Iris pigment epithelial cell (primary cell): Measurements from ENCODE around the gene HMG20B.

ENCODE experiments used
- DNase-seq: peaks from one replicate; pipeline ENCODE4 v3.0.0-alpha.2; 2011; ENCODE audit warnings: low read depth

The HMG20B gene

DNA sequence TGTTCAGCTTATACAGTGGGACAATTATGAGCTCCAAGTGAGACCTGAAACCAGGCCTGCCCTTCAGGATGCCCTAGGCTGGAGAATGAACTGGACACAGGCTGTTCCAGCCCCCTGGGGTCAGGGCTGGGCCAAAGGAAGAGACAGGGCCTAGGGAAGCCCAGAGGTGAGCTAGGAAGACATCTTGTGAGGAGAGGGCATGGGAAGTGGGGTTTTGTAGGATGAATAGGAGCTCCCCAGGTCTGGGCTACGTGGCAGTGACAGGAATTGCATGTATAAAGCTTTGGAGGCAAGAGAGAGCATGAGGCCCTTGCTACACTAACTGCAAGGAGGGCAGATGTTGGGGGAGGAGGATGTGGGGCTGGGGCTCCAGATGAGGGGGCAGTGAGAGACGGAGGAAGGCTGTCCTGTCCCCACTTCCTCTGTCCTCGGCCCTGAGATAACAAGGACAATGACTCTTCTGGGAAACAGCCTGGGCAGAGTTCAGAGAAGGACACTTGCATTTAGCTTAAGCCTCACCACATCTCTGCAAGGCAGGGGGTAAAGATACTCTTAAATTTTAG is 35.4 kb downstream of the HMG20B start:
- no peak for DNase-seq

DNA sequence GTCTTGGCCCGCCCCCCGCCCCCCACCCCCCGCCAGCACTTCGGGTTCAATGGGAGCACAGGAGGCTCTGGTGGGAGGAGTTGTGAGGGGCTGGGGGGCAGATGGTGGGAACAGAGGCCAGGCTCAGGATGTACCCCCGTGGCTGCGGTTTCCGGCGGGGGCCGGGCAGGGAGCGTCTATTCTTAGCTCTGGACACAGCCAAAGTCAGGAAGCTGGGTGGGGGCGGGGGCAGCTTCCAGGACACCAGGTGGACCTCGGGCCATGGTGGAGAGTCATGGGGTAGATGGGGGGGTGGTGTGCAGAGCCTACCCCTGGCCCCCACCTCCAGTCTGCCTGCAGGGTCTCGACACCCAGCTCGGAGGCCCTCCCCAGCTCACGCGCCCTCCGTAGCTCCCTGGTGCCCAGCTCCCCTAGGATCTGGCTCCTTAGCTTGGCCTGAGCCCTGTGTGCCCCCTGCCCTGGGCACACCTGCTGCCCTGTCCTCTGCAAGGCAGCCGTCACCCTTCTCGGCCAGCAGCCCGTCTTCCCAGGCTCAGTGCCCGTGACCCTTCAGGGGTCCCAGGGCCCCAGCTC is 36.1 kb downstream of the HMG20B start:
- DNase-seq = no peak

GRCh38 chr19:3609779-3610719 is 37.3 kb downstream of the HMG20B start:
- DNase-seq = peak; percentile 16

- no peak for DNase-seq
Observed at GRCh38 chr19:3610745-3611717, 38.3 kb downstream of the HMG20B start.

DNA sequence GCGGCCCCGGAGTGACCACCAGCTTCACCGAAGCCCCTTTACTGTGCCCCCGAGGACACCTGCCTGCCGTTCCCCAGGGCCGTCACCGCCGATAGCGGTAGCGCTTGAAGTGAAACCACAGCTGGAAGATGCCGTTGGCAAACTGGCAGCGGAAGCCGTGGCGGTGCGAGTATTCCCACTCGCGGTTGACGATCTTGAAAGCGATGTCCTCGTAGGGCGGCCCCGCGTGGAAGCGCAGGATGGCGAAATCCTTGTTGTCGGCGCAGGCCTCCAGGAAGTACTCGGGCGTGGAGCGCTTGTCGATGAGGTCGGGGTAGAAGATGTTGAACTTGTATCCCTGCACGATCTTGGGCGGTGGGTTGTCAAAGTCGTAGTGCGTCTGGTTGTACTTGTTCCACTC is 39.1 kb downstream of the HMG20B start:
- DNase-seq = no peak

GRCh38 chr19:3612330-3612729 is 39.6 kb downstream of the HMG20B start:
- no peak for DNase-seq

DNA sequence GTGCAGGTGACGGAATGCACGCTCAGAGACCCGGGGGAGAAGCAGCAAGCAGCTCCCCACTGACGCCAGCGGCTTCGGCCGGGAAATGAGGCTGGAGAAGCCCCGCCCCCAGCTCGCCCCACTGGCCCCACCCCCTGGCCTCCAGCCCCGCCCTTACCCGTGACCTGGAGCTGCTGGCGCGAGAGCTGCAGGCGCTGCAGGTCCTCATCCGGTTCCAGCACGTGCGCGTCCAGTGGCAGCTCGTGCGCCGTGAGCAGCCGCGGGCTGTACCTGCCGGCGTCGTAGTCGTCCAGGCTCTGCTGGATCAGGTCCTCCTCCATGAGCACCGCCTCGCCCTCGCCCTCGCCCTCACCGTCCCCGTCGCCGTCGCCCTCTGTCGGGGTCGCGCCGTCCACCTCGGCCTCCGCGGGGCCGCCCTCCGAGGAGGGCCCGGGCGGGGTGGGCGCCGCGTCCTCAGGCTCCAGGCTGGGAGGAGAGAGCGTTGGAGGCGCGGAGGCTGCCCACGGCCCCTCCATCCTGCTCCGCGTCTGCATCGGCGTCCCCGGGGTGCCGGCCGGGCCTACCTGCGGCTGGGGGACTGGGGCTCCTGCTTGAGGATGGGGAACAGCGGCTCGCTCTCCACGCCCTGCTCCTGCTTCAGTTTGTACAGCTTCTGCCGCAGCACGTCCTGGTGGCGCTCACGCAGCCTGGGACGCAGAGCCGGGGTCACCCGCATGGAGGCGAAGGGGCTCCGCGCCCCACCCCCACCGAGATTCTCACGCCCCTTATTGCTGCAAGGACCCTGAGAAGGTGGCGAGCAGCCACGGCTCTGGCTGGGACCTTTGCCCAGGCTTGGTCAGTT is 40.4 kb downstream of the HMG20B start:
- DNase-seq = no peak

GRCh38 chr19:3613818-3614661 is 41.3 kb downstream of the HMG20B start:
- no peak for DNase-seq

- no peak for DNase-seq
Observed at GRCh38 chr19:3614858-3615505, 42.2 kb downstream of the HMG20B start.

DNA sequence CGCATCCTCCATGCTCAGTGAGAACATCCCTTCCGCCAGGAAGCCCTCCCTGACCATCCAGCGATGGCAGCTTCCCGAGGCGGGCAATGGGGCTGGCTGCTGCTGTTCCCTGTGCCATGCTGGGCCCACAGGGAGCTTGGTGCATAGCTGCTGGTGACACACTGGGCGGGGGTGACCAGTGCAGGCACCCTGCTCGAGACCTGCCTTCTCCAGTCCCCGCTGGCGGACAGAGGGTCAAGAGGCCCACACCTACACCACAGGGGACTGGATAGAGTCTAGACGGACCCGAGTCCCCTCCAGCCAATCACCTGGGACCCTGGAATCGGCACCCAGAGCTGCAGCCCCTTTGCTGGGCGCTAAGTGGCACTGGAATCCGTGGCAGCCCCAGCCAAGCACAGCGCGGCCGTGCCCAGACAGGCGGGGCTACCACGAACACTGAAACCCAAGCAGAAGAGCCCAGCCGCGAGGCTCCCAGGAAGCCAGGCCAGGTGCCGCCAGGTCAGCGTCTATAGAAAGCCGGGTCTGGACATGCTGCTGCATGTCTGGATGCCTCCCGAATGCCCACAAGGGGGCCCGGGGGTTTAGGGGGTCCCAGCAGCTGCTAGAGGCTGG is 42.9 kb downstream of the HMG20B start:
- DNase-seq = no peak

GRCh38 chr19:3617463-3617862 is 44.7 kb downstream of the HMG20B start:
- DNase-seq = no peak

GRCh38 chr19:3618144-3618810 is 45.5 kb downstream of the HMG20B start:
- DNase-seq = peak; percentile 28

DNA sequence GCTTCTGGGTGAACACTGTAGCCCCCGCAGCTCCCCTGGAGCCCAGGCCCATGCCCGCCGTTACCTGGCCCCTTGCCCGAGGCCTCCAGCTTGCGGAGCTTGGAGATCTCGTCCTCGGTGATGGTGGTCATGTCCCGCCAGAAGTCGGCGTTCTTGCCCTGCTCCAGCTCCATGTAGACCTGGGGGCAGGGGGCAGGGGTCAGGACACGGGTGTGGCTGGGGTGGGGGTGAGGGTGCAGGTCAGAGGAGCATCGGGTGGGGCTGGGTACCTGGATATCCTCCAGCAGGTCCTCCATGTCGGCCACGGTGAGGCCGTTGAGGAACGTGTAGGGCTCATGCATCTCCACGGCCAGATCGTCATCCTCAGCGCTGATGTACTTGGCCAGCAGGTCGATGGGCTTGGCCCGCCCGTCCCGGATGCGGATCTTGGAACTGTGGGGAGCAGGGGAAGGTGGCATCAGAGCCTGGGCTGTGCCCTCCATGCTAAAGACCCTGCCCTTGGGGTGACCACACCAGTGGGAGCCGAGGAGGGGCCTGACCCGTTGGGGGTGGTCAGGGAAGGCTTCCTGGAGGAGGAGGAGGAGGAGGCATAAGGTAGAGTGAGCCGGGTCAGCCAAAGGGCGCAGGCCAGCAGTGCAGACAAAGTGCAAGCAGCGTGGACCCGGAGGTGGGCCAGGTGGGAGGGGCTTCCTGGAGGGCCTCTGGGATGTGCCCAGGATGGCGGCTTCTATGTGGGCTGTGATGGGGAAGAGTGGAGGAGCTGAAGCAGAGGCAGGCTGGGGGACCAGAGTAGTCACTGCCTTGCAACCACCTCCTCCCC is 46.3 kb downstream of the HMG20B start:
- no peak for DNase-seq

DNA sequence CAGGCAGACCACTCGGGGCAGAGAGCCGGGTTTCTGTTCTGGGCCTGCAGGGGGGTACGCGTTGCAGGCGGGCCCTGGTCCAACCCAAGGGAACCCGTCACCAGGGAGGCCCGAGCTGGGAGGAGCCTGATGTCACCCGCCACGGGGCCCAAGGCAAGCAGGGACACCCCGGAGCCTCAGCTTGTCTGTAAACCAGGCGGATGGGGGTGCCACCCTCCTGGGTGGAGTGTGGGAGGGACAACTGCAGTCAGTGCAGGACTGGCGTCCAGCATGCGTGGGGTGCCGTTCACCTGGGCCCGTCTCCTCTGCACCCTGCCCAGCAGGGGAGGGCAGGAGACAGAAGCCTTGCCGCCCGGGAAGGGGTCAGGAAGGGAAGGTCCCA is 46.9 kb downstream of the HMG20B start:
- no peak for DNase-seq

DNA sequence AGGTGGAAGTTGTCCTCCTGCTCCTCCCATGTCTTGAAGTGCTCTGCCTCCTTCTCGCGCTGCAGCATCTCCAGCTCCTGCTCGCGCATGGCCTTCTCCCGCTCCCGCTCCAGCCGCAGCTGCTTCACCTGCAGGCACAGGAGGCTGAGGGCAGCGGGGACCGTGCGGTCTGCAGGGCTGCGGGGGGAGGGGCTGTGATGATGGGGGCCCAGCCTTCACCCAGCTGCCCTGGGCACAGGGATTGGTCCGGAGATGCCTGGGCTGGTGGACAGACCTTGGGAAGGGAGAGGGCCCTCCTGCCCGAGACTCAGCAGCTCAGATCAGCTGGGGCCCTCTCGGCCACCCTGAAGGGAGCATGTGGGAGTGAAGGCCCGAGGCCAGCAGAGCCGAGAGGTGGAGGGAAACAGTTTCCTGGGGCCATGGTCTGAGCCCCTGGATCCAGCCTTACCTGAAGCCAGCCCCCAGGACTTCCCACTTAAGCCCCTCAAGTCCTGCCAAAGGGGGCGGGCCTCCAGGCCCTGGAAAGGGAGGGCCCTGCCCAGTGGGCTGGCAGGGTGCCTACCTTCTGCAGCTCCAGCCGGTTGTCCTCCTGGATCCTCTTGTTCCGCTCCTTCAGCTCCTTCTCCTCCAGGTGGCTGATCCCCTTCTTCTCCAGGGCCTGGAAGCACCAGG is 47.5 kb downstream of the HMG20B start:
- no peak for DNase-seq

- DNase-seq = no peak
Observed at GRCh38 chr19:3620817-3621547, 48.2 kb downstream of the HMG20B start.

DNA sequence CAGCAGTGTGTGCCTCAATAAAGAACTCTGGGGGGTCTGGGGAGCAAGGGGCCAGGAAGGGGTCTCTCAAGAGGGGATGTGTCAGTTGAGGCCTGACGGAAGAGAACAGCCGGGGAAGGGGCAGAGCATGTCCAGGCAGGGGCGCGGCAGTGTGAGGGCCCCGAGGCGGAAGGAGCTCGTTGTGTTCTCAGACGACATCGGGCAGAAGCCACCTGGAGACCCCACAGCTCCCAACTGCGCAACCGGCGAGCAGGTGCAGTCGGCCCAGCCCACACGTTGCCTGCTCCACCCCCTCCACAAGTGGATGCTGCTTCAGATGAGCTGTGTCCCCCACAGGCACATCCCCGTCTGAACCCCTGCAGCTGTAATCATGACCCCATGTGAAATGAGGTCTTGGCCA is 48.9 kb downstream of the HMG20B start:
- DNase-seq = no peak
